GM19035 (cell line): ENCODE measurements around the gene SLC23A3.
"Not testable (repeated sequence)": the region's sequence is repeated elsewhere in the genome, so short reads cannot be mapped to it uniquely, and the experiment has no call there.

Source experiments
- ATAC-seq: cut with Tn5 transposase; IDR thresholded peaks from one replicate; pipeline ENCODE4 v1.9.1; 2021; ENCODE audit not compliant: unreplicated experiment

Gene SLC23A3

DNA sequence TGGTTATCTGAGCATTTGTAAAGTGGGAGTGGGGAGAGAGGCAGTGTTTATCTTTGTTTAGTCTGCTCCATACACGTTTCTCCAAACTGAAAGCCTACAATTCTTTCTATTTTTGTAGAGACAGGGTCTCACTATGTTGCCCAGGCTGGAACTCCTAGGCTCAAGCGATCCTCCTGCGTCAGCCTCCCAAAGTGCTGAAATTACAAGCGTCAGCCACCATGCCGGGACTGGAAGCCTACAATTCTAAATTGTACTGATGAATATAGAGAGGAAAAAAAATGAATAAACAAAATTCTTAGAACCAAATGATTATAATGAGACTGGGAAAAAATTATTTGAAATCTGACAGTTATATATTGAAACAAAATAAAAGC, 35.3 kb upstream of the SLC23A3 start:
- ATAC-seq = no peak

DNA sequence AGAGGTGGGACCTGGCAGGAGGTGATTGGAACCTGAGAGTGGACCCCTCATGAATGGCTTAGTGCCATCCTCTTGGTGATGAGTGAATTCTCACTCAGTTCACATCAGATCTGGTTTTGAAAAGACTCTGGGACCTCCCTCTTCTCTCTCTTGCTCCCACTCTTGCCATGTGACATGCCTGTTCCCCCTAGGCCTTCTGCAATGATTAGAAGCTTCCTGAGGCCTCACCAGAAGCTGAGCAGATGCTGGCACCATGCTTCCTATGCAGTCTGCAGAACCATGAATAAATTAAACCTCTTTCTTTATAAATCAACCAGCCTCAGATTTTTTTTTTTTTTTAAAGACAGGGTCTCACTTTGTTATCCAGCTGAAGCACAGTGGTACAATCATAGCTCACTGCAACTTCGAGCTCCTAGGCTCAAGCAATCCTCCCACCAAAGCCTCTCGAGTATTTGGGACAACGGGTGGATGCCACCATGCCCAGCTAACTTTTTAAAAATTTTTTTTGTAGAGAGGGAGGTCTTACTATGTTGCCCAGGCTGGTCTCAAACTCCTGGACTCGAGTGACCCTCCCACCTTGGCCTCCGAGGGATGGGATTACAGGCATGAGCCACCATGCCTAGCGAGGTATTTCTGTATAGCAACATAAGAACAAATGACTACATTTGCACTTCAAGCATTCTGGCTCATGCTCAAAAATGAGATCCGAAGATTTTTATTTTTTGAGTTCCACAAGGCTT, 34.8 kb upstream of the SLC23A3 start:
- ATAC-seq = no peak

DNA sequence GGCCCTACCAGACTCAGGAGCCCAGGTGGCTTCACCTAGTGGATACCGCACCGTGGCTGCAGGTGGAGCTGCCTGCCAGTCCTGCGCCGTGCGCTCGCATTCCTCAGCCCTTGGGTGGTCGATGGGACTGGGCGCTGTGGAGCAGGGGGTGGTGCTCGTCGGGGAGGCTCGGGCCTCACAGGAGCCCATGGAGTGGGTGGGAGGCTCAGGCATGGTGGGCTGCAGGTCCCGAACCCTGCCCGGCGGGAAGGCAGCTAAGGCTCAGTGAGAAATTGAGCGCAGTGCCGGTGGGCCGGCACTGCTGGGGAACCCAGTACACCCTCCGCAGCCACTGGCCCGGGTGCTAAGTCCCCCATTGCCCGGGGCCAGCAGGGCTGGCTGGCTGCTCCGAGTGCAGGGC, 31.5 kb upstream of the SLC23A3 start:
- not testable (repeated sequence) for ATAC-seq

DNA sequence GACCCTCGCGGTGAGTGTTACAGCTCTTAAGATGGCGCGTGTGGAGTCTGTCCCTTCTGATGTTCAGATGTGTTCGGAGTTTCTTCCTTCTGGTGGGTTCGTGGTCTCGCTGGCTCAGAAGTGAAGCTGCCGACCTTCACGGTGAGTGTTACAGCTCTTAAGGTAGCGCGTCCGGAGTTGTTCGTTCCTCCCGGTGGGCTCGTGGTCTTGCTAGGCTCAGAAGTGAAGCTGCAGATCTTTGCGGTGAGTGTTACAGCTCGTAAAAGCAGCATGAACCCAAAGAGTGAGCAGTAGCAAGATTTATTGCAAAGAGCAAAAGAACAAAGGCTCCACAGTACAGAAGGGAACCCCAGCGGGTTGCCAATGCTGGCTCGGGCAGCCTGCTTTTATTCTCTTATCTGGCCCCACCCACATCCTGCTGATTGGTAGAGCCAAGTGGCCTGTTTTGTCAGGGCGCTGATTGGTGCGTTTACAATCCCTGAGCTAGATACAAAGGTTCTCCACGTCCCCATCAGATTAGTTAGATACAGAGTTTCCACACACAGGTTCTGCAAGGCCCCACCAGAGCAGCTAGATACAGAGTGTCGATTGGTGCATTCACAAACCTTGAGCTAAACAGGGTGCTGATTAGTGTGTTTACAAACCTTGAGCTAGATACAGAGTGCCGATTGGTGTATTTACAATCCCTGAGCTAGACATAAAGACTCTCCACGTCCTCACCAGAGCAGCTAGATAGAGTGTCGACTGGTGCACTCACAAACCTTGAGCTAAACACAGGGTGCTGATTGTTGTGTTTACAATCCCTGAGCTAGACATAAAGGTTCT, 30.9 kb upstream of the SLC23A3 start:
- ATAC-seq = not testable (repeated sequence)

DNA sequence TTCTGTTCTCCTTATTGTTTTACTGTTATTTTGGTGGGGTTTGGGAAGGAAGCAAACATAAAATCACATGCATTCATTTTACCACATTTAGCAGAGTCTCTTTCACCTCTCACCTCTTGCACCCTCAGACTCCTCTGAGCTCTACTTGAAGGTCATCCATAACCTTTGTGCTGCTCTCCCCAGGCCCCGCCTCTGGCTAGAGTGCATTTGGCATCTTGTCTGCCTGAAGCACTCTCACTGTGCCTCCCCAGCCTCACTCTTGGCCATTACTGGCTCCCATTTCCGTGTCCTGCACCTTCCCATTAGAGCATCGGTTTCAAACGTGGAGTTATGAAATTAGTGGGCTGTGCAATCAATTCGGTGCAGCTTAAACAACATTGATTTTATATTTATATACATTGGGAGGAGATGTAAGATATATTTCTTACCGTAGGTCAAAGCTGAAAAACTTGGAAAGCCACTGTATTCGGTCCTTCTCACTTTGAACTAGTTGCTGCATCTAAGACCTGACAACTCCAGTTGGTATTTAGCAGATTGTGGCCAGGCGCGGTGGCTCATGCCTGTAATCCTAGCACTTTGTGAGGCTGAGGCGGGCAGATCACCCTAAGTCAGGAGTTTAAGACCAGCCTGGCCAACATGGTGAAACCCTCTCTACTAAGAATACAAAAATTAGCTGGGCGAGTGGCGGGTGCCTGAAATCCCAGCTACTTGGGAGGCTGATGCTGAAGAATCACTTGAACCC, 29.8 kb upstream of the SLC23A3 start:
- no peak for ATAC-seq

DNA sequence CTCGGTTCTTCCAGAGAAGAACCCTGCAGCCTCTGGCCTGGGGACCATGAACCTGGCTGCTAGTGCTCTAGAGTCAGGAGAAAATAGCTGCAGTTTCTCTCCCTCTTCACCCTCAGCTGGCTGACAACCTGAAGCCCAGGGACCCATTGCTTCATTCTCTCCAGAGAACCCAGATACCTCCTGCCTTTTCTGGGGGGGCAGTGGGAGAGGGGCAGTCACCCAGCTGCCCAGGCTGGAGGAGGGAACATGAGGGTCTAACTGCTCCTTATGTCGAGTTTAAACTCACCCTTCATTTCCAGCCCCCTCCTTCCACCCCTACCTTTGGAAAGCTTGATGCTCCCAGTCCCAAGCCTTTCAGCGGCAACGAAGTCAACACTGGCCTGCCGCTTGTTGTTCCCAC, 29.1 kb upstream of the SLC23A3 start:
- no peak for ATAC-seq

DNA sequence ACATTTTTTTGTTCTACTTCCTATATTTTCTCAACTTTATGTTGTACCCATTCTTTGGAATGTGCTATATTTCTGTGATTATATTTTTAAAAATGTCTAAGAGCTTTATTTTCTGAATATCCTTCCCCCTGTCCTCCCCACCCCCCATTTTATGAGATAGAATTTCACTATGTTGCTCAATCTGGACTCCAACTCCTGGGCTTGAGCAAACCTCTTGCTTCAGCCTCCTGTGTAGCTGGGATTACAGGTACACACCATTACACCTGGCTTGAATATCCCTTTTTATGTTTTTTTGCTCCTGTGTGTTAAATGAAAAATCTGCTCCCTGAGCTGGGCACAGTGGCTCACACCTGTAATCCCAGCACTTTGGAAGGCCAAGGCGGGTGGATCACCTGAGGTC, 27.6 kb upstream of the SLC23A3 start:
- no peak for ATAC-seq

DNA sequence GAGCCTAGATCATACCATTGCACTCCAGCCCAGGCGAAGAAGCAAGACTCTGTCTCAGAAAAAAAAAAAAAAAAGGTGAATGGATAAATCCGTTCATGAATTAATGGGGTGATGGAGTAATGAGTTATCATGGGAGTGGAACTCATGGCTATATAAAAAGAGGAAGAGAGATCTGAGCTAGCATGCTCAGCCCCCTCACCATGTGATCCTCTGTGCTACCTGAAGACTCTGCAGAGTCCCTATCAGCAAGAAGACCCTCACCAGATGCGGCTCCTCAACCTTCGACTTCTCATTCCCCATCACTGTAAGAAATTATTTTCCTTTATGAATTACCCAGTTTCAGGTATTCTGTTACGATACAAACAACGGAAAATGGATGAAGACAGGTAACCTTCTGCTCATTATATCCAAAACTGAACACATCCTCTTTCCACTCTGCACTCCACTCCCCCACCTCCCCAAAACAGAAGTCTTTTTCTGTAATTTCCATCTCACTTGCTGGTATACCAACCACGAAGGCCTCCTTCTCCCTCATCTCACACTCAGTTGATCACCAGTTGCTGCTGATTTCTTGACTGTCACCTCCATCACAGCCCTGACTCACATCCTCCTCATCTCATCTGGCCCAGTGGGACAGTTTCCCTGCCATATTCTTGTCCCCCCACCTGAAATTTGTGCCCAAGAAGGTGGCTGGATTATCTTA, 17.1 kb upstream of the SLC23A3 start:
- no peak for ATAC-seq

DNA sequence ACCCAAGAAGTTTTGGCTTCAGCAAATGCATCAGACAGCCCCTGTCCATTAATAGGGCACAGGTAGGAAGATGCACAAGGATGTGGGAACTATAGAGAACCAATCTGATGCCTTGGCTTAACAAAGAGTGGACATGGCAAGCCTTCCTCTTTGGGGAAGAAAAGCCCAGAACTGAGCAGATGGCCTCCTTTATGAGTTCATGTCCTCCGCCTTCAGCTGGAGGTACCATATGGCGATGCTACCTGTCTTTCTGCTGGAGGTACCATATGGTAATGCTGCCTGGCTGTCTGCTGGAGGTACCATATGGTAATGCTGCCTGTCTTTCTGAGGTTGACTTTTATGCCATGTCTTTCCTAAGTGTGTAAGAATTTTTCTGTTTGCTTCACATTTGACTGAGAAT, 14.3 kb upstream of the SLC23A3 start:
- ATAC-seq = no peak

DNA sequence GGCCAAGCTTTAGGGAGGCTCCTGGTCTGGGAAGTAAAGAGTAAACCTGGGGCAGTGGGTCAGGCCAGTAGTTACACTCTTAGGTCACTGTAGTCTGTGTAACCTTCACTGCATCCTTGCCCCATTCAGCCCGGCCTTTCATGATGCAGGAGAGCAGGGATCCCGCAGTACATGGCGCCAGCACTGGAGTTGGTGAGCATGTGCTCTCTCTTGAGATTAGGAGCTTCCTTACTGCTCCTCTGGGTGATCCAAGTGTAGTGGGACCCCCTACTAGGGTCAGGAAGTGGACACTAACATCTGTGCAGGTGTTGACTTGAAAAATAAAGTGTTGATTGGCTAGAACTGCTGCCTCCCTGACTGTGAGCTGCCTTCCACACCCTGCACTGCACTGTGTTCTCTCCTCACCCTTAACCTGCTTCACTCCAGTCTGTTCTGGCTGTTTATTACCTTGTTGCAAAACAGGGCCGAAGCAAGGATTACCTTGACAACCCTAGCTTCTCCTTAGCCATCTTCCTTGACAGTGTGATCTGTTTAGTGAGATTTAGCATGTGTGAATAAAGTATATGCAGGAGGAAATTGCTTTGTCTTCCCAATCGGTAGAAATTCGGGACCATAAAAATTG, 13.4 kb upstream of the SLC23A3 start:
- no peak for ATAC-seq

DNA sequence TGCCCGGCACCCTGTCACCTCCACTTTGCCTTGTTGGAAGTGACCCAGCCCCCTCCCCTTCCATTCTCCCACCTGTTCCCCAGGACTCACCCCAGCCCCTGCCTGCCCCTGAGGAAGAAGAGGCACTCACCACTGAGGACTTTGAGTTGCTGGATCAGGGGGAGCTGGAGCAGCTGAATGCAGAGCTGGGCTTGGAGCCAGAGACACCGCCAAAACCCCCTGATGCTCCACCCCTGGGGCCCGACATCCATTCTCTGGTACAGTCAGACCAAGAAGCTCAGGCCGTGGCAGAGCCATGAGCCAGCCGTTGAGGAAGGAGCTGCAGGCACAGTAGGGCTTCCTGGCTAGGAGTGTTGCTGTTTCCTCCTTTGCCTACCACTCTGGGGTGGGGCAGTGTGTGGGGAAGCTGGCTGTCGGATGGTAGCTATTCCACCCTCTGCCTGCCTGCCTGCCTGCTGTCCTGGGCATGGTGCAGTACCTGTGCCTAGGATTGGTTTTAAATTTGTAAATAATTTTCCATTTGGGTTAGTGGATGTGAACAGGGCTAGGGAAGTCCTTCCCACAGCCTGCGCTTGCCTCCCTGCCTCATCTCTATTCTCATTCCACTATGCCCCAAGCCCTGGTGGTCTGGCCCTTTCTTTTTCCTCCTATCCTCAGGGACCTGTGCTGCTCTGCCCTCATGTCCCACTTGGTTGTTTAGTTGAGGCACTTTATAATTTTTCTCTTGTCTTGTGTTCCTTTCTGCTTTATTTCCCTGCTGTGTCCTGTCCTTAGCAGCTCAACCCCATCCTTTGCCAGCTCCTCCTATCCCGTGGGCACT, 12.7 kb upstream of the SLC23A3 start:
- ATAC-seq = no peak

DNA sequence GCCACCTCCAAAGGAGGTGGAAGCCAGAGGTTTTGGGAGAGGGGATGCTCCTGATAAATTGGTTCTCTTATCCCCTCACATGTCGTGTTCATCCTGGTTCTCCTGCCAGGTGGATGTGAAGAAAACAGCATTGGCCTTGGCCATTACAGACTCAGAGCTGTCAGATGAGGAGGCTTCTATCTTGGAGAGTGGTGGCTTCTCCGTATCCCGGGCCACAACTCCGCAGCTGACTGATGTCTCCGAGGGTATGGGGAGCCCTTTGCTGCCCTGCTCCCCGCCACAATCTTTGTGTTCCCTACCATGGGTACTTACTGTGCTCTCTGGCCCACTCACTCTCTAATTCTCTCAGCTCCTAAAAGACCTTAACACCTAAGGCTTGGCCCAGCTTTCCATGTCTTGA, 11.7 kb upstream of the SLC23A3 start:
- ATAC-seq = no peak

DNA sequence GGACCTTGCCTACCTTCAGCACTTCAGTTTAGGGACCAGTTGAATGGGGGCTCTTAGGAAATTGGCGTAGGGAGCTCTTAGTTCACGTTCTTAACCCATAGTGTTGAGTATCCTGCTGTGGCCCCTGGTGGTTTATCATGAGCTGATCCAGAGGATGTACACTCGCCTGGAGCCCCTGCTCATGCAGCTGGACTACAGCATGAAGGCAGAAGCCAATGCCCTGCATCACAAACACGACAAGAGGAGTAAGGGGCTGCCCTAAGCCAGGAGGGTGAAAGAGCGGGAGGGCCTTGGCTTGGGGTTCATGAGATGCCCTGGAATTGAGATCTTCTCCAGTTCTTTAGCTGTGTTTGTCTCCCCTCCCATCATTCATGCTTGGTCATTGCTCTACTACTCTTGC, 11.1 kb upstream of the SLC23A3 start:
- ATAC-seq = no peak

DNA sequence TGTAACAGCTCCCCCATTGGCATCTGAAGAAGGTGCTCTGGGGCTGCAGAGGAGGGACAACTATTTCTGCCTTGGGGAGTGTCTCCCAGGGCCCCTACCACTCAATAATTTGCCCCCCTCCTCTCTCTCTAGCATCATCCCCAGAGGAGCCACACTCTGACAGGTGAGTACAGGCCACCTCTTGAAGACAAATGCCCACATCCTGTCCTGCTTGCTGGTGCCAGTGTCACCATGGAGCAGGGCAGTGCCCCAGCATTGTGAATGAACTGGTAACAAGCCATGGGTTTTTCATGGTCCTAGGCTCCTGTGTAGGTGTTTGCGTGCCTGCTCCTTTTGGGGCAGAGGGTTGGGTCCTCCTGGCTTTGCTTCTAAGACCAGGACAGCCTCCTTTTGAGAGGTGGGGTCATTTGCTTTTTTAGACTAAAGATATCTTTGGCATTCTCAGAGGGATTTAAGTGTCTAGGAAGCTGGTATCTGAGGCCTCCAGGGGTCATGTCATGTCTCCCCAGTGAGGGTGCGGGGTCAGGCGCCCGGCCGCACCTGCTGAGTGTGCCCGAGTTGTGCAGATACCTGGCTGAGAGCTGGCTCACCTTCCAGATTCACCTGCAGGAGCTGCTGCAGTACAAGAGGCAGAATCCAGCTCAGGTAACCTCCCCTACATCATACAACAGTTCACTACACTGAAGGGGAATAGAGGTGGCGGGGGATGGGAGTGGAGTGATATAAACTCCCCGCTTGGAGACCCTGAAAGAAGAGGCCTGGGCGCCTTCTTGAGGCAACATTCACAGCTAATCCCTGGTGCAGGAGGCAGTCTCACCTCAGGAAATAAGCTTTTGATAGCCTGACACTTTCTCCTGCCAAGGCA, 10.0 kb upstream of the SLC23A3 start:
- ATAC-seq = no peak

DNA sequence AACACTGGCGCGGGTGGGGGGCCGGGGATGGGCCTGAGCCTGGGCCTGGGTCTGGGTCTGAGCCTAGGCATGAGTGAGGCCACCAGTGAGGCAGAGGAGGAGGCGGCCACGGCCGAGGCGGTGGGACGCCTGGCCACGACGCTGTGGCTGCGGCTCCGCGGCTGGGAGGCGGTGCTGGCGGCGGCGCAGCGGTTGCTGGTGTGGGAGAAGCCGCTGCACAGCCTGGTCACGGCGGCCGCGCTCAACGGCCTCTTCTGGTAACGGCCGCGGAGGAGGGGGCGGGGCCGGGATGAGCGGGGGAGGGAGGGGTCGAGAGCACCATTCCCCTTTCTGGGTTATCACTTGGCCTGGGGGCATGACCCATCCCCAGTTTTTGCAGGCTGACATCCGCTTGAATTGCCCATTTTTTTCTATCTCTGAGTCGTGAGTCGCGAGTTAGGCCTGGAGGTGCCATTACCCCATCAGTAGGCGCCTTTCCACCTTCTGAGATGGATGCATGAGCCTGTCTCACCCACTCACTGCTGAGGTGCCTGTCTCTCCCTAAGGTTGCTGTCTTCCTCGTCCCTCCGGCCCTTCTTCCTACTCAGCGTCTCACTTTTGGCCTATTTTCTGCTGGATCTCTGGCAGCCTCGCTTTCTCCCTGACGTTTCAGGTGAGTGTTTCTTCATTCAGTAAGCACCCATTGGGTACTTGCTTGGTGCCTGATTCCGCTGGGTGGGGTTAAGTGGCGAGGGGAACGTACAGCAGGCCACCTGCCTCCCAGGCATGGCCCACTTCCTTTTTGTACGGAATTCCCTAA, 8.7 kb upstream of the SLC23A3 start:
- peak; percentile 17 for ATAC-seq

DNA sequence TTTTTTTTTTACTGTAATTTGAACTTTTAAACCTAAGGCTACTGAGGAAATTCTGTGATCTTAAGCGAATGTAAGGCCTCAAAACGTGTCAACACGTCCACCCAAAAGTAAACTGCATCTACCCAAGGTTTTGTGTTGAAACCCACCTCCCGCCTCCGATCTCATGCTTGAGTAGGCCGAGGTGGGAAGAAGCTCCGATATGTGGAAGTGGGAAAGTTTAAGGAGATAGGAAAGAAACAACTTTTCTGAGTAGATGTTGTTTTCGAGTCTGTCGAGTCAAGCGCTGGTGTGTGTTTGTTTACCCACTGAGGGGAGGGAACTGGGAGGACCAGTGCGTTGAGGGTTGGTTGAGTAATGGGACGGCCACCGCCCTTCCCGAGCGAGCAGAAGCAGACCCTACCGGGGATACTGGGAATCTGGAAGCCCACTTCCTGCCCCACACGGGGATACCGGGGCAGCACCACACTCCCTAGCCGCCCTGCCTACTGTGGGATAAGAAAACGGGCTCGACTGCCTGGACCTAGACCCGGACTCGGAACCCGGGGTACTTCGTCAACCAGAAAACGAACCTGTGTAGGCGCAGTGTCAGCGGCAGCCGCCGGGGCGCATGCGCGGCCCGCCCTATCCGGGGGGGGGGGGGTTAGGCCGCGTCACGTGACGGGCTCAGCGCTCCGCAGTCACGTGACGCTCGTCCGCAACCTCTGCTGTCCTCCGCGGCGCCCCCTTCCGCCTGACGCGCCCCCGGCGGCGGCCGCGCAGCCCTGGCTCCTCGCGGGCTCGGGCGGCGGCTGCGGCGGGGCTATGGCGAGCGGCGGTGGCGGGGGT, 7.9 kb upstream of the SLC23A3 start, which contains the start of gene RETREG2:
RETREG2 (plus strand) TSS at position 724 of the 825 bp plus-strand sequence; CDS start at position 802, 78 bp downstream.
- ATAC-seq = peak; percentile 45
